Kidney capillary endothelial cell (primary cell): ENCODE measurements around the gene AK2.

Experiments
- DNase-seq: peaks from one replicate; pipeline ENCODE4 v3.0.0-alpha.2; 2018; ENCODE audit warnings: low spot score

Gene AK2

DNA sequence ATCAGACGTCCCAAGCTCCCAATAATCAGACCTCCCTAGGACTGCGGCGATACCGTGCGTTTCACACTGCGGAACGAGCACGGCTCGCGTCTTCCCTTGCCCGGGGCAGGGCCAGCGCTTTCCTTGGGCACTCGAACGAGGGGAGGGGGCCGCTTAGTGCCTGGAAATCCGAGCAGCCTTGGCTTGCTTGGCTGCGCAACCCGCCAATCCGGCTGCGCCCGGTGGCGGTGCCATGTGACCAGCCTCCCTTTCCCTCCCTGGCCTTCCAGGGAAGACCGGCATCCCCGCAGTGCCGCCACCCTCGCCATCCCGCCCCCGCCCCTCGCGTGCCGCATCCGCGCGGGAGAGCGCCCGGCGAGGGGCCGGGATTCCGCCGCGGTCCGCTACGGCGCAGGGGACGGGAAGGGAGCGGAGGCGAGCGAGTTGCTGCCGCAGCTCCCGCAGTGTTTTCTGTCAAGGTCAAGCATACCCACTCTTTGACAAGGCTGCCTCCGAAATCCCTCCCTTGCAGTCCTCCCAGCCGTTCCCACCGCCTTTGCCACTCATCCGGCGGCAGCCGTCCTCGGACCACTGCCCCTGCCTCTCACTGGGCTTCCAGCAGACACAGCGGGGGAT is 63.8 kb downstream of the AK2 start:
- no peak for DNase-seq

- DNase-seq = no peak
Observed at GRCh38 chr1:32971576-32971975, 65.1 kb downstream of the AK2 start.

DNA sequence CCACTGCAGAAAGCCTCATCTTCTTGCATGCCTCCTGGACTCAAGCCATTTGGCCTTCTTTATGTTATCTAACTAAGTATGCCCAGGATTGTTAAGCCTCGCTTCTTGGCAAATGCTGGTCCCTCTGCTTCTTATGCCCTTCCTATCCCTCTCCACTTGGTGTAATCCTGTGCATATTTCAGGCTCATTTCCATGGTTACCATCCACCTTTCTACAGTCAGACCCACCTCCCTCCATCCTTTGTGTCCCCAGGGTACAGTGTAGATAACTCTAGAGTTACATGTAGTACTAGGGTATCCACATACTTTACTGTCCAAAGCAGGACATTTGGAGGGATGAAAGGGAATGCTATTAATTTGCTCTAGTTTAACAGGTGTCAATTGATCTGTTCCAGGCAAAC is 65.5 kb downstream of the AK2 start:
- DNase-seq = no peak

DNA sequence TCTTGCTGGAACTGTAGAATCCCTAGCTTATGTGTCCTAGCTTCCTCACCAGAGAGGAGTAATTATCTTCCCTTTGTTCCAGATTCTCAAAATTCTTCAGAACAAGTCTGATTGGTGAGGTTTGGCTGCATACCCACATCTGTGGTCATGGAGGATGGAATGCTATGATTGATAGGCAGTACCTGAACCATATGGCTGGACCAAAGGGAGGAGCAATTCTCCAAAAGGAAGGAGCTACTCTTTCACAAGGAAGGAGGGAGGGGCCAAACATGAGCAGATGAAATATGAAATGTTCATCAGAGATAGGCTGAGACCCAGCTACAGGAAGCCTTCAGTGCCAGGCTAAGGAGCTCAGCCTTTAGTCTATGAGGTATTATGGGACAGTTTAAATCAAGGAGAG is 67.1 kb downstream of the AK2 start:
- DNase-seq = no peak

DNA sequence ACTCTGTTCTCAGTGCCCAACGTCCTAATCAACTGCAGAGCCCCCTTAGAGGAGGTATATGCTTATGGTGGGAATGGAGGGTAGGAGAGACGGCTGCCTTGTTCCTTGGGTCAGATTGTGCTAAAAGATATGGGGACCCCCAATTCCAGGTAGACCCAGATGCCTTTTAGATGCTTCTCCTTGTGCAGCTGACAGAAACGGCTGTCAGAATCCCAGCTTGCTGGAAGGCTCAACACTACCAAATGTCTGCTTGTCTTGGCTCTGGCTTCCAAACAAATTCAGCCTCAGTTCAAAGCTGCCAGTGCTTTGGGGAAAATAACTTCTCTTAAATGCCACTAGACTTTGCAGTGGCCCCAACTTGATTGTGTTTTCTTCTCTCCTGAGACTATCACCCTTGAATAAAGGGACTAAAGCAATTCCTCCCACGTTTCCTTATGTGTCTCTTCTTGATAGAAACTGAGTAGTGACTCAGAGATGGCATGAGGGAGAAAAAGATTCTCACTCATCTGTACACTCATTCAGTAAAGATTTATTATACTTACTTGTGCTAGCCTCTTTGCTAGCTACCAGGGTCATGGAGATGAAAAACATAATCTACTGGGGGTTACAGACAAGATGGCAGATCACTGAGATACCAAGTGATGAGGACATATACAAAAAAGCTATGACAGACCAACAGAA is 68.7 kb downstream of the AK2 start:
- DNase-seq = no peak

DNA sequence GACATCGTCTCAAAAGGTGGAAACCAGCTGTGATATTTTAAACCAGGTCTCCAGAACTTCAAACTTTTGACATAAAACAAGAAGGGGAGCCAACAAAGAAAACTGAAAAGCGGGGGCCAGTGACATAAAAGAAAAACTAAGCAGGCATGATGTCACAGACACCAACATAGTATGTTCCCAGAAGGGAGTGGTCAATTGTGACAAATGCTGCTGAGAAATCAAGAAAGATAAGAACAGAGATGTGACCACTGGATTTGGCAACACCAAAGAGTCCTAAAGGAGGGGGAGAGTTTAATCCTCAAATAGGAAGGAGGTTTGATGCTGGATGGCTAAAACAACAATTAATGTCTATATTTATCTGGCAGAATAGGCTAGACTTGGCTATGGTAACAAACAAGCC is 69.8 kb downstream of the AK2 start:
- DNase-seq = no peak

GRCh38 chr1:32965251-32965747 is 71.4 kb downstream of the AK2 start:
- DNase-seq = no peak

DNA sequence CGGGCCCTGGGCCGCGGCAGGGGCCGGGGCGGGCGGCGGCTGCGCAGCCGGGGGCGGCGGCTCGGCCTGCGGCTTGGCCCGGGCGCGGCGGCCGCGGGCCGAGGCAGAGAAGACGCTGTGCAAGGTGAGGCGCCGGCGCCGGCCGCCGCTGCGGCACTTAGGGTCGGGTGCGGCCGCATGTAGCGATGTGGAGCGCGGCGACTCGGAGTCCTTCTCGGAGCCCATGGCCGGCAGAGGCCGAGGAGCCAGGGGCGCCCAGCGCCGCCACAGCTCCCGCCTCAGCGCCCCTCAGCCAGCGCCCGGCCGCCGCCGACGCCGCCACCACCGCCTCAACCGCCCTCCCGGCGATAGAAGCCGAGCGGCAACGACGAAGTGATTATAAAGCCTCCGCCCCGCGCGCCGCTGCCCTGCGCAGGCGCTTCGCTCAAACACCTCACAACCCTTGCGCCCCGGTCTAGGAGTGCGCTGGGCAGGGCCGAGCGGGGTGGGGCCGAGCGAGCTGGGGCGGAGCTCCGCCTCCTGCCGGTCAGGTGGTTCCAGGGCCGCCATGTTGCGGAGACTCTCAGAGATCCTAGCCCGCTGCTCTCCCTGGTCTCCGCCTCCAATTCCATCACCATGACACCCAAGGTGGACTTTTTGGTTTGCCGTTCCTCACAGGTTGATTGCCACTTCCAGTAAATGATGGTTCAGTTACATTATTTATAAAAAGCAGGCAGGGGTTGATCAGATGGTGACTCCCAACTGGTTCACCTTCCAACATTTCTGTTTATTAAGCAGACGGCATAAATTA is 72.0 kb downstream of the AK2 start, which contains the start of gene RNF19B:
RNF19B (minus strand) TSS at position 349 of the 790 bp plus-strand sequence; CDS start at position 225, 124 bp downstream.
- DNase-seq = peak; percentile 91

DNA sequence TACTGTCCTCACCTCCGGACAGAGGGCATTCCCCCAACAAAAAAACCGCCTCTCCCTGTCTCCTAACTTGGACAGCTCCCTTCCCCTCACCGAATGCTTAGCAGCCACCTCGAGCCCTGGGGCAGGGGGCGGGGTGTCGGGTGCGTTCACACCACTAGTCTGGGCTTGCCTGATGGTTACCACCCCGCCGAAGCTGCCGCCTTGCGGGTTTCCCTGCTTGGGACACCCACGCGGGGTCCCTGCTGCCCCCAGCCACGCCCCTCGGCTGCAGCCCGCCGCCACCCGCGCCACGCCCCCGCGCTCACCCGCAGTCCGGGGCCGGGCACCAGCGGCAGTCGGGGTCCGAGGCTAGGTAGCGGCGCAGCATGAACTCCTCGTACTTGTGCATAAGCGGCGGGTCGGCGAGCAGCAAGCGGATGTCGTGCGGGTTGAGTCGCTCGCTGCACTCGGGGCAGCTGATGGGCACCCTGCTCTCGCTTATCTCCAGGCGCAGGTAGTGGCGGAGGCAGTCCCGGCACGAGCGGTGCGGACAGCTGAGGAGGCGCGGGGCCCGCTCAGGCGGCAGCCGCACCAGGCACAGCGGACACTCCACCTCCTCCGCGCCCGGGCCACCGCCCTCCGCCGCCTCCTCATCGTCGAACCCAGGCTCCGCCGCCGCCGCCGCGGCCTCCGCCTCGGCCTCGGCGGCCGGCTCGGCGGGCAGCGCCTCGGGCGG is 72.8 kb downstream of the AK2 start:
- peak; percentile 36 for DNase-seq

GRCh38 chr1:32962248-32962896 is 74.3 kb downstream of the AK2 start:
- no peak for DNase-seq

GRCh38 chr1:32960819-32961355 is 75.8 kb downstream of the AK2 start:
- no peak for DNase-seq

- no peak for DNase-seq
Observed at GRCh38 chr1:32960342-32960741, 76.3 kb downstream of the AK2 start.

DNA sequence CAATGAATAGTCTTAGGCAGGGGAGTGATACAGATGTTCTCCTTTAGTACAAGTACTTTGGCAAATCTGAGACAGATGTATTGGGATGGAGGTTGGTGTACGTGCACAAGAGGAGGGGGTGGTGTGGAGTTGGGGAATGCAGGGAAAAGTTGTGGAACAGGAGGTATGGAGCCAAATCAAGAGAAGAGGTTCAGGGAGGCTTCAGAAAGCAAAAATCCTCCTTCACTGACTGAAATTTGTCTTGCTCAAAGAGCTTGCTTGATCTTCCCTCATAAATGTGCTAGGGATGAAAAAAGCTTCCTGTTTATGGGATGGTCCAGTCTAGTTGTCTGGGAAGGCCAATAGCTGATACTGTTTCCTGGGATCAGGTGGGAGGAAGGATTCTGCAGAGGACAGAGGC is 77.9 kb downstream of the AK2 start:
- no peak for DNase-seq
